Activated CD8-positive, alpha-beta memory T cell treated with anti-CD3 and anti-CD28 coated beads, Interleukin-2, amount 10 ng/mL, durations not matched to agents 7 days and 5 days (primary cell): ENCODE measurements around the gene CNKSR2. TPM values are rescaled to one million over a fixed set of nuclear protein-coding genes. Genes with fewer than 3 reads are reported as not detected.

Source experiments
- ATAC-seq: fragments of 150-1000 bp; cut with Tn5 transposase; one replicate; pipeline ENCODE4 v1.10.0; 2021; ENCODE audit warnings: moderate library complexity
- CTCF ChIA-PET: fragments of 350-600 bp; sonication (Branson Sonifier 250); formaldehyde crosslinking; loops from one replicate; lab custom pipeline; 2021; ENCODE audit warnings: antibody characterized with exemption; lab: Charles Lee
- DNase-seq: peaks from one replicate; pipeline ENCODE4 v3.0.0-alpha.2; 2020
- H3K27ac Mint-ChIP-seq: one replicate; pipeline ENCODE4 v1.8.0; 2021; ENCODE audit warnings: mild to moderate bottlenecking, mixed read lengths
- H3K27me3 Mint-ChIP-seq: one replicate; pipeline ENCODE4 v1.8.0; 2021; ENCODE audit warnings: mixed read lengths
- H3K36me3 Mint-ChIP-seq: one replicate; pipeline ENCODE4 v1.8.0; 2021; ENCODE audit warnings: mild to moderate bottlenecking, mixed read lengths
- H3K4me1 Mint-ChIP-seq: one replicate; pipeline ENCODE4 v1.8.0; 2021; ENCODE audit warnings: mixed read lengths
- H3K4me3 Mint-ChIP-seq: one replicate; pipeline ENCODE4 v1.8.0; 2021; ENCODE audit warnings: mild to moderate bottlenecking, moderate library complexity, mixed read lengths
- H3K9me3 Mint-ChIP-seq: one replicate; pipeline ENCODE4 v1.8.0; 2022; ENCODE audit warnings: low read depth, mixed read lengths
- total RNA-seq, 2 experiments: library from RNA; stranded (reverse); gene quantifications; one replicate each; pipeline ENCODE4 v1.2.3, GENCODE V29; 2021

Gene CNKSR2
- total RNA-seq, 2 experiments from 2014 or later: 6.3 to 6.7 TPM

- Mint-ChIP-seq H3K4me1 (no peaks in the 10 kb centered on the region), H3K27me3 (no peaks in the 10 kb centered on the region), H3K27ac (no peak overlapping the region), H3K36me3 (no peaks in the 10 kb centered on the region), H3K4me3 (no peak overlapping the region), H3K9me3 (no peaks in the 10 kb centered on the region)
- no peak for DNase-seq
- no peak for ATAC-seq
- CTCF ChIA-PET: no interaction called here
Observed at GRCh38 chrX:21398426-21398825, 24.2 kb downstream of the CNKSR2 start.

- ATAC-seq (no peak), DNase-seq (no peak)
- CTCF ChIA-PET: no interaction called here
- no peaks in the 10 kb centered on the region for H3K27me3 Mint-ChIP-seq
- H3K4me1 Mint-ChIP-seq: no peaks in the 10 kb centered on the region
- no peak overlapping the region for H3K27ac Mint-ChIP-seq
- no peaks in the 10 kb centered on the region for H3K9me3 Mint-ChIP-seq
- no peaks in the 10 kb centered on the region for H3K36me3 Mint-ChIP-seq
- no peak overlapping the region for H3K4me3 Mint-ChIP-seq
Observed at GRCh38 chrX:21400408-21401121, 26.3 kb downstream of the CNKSR2 start.

GRCh38 chrX:21408307-21408706 is 34.1 kb downstream of the CNKSR2 start:
- Mint-ChIP-seq H3K27ac (no peak overlapping the region), H3K36me3 (no peaks in the 10 kb centered on the region), H3K27me3 (no peaks in the 10 kb centered on the region), H3K4me1 (no peaks in the 10 kb centered on the region), H3K4me3 (no peak overlapping the region), H3K9me3 (no peaks in the 10 kb centered on the region)
- CTCF ChIA-PET: no interaction called here
- DNase-seq (no peak), ATAC-seq (no peak)

- Mint-ChIP-seq H3K9me3 (no peaks in the 10 kb centered on the region), H3K4me1 (no peaks in the 10 kb centered on the region), H3K4me3 (no peak overlapping the region), H3K27me3 (no peaks in the 10 kb centered on the region), H3K36me3 (no peaks in the 10 kb centered on the region), H3K27ac (no peak overlapping the region)
- DNase-seq (no peak), ATAC-seq (no peak)
- CTCF ChIA-PET: no interaction called here
Observed at GRCh38 chrX:21408788-21409187, 34.6 kb downstream of the CNKSR2 start.

DNA sequence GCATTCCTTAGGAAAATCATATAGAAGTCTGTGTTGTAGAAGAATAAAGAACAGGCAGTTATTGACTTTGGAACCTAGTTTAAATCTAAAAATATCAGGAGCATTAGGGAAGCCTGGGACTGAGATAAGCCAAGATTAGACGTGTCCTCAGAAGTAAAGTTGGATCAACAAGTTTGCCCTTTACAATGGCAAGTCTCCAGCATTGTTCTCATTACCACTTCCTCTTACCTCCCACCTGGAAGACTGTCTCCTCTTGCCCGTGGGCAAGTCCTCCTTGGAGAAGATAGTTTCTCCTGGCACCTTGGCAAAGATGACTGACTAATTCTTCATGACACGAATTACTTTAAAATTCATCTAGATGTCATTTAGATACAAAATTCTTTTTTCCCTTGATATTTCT is 37.8 kb downstream of the CNKSR2 start:
- H3K4me3 Mint-ChIP-seq: no peak overlapping the region
- no peaks in the 10 kb centered on the region for H3K4me1 Mint-ChIP-seq
- H3K27me3 Mint-ChIP-seq: no peaks in the 10 kb centered on the region
- CTCF ChIA-PET: no interaction called here
- H3K9me3 Mint-ChIP-seq: no peaks in the 10 kb centered on the region
- no peak for ATAC-seq
- DNase-seq: no peak
- H3K36me3 Mint-ChIP-seq: no peaks in the 10 kb centered on the region
- H3K27ac Mint-ChIP-seq: no peak overlapping the region

- ATAC-seq (no peak), DNase-seq (no peak)
- Mint-ChIP-seq H3K9me3 (no peaks in the 10 kb centered on the region), H3K36me3 (no peaks in the 10 kb centered on the region), H3K4me1 (no peaks in the 10 kb centered on the region), H3K27ac (no peak overlapping the region), H3K4me3 (no peak overlapping the region), H3K27me3 (no peaks in the 10 kb centered on the region)
- CTCF ChIA-PET: no interaction called here
Observed at GRCh38 chrX:21412883-21413282, 38.7 kb downstream of the CNKSR2 start.

- Mint-ChIP-seq H3K36me3 (peaks cover 5% of the 10 kb centered on the region), H3K4me1 (no peaks in the 10 kb centered on the region), H3K27me3 (no peaks in the 10 kb centered on the region), H3K27ac (no peak overlapping the region), H3K4me3 (no peak overlapping the region), H3K9me3 (no peaks in the 10 kb centered on the region)
- no peak for DNase-seq
- CTCF ChIA-PET: no interaction called here
- no peak for ATAC-seq
Observed at GRCh38 chrX:21427086-21427485, 52.9 kb downstream of the CNKSR2 start.

DNA sequence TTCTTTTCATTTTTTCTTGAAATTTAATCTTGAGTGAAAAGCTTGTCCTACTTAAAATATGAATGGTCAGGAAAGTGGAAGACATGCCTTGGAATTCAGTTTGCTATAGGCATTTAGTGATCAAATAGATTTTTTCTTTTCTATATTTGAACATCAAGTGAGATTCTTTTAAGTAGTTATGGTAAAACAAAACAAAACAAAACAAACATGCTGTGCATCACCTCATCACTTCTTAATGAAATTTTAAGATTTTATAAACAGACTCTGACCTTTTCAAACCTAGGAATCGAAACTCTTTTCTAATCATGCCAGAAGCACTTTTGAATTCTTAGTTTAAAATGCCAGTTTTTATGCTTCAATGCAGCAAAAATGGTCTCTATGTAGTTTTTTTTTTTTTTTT is 62.8 kb downstream of the CNKSR2 start:
- Mint-ChIP-seq H3K4me3 (no peak overlapping the region), H3K27me3 (no peaks in the 10 kb centered on the region)
- ATAC-seq: no peak

DNA sequence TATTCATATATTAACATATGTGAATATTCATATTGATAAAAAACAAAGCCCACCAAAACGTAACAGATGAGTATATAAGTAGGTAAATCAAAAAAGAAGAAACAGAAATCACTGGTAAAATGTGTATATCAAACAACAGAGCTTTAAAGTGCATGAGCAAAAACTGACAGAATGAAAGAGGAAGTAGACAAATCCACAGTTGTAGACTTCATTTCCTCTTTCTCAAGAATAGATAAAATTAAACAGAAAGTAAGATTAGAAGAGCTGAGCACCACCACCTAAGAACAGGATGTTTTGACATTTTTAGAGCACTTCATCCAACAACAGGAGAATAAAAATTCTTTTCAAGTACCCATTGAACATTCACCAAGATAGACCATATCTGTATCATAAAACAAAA is 64.6 kb downstream of the CNKSR2 start:
- CTCF ChIA-PET: no interaction called here
- ATAC-seq (peak; percentile 86), DNase-seq (no peak)
- Mint-ChIP-seq H3K27me3 (no peaks in the 10 kb centered on the region), H3K27ac (peak overlapping the region; percentile 89), H3K36me3 (no peaks in the 10 kb centered on the region), H3K9me3 (no peaks in the 10 kb centered on the region), H3K4me1 (peaks cover 6% of the 10 kb centered on the region), H3K4me3 (peak overlapping the region; percentile 61)

More for the DNA sequence above, 62.8 kb downstream of the CNKSR2 start:
- H3K4me1 Mint-ChIP-seq: peaks cover 6% of the 10 kb centered on the region
- no peak overlapping the region for H3K27ac Mint-ChIP-seq
- no peaks in the 10 kb centered on the region for H3K36me3 Mint-ChIP-seq
- no peak for DNase-seq
- CTCF ChIA-PET: no interaction called here
- no peaks in the 10 kb centered on the region for H3K9me3 Mint-ChIP-seq

DNA sequence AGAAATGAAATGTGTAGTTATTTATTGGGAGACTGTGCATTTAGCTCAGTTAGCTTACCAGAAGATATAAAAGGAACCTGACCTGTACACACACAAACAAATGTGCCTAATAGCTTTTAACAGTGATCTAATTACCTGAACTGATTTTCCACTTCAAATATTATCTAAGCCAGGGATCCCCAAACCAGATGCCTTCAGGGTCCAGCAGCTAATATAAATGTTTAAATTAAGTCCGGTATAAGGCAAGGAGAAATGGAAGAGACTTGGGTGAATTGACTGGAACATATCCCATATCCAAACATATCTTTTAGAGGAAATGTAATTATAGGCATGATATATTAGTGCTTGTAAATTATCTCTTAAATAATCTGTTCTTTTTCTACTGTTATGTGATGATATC is 66.7 kb downstream of the CNKSR2 start:
- Mint-ChIP-seq H3K4me3 (no peak overlapping the region), H3K9me3 (no peaks in the 10 kb centered on the region), H3K27me3 (no peaks in the 10 kb centered on the region), H3K36me3 (no peaks in the 10 kb centered on the region), H3K4me1 (peaks cover 6% of the 10 kb centered on the region), H3K27ac (no peak overlapping the region)
- ATAC-seq: no peak
- no peak for DNase-seq
- CTCF ChIA-PET: no interaction called here

DNA sequence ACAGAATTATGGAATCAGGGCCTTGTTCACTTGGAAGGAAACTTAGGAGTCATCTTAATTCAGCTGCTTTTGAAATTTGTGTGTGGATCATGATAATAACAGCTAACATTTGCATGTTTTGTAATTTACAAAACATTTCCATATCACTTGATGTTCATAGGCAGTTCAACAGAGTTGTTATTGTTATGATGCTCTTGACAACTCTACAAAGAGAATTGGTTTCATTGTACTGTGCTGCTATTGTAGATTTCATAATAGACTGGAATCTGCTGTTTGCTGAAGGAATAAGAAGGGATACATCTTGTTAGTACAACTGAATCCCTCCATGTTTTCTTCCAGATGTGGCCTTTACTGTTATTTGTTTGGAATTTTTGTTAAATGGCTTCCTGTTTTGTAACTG is 83.5 kb downstream of the CNKSR2 start:
- H3K27me3 Mint-ChIP-seq: no peaks in the 10 kb centered on the region
- no peak for ATAC-seq
- CTCF ChIA-PET: no interaction called here

GRCh38 chrX:21469071-21469470 is 94.9 kb downstream of the CNKSR2 start:
- CTCF ChIA-PET: no interaction called here
- H3K4me3 Mint-ChIP-seq: no peak overlapping the region
- no peak for DNase-seq
- no peaks in the 10 kb centered on the region for H3K4me1 Mint-ChIP-seq
- H3K36me3 Mint-ChIP-seq: no peaks in the 10 kb centered on the region
- H3K9me3 Mint-ChIP-seq: no peaks in the 10 kb centered on the region
- ATAC-seq: no peak
- no peaks in the 10 kb centered on the region for H3K27me3 Mint-ChIP-seq
- no peak overlapping the region for H3K27ac Mint-ChIP-seq

More for the DNA sequence above, 83.5 kb downstream of the CNKSR2 start:
- H3K4me3 Mint-ChIP-seq: no peak overlapping the region
- no peaks in the 10 kb centered on the region for H3K4me1 Mint-ChIP-seq
- DNase-seq: no peak
- H3K9me3 Mint-ChIP-seq: no peaks in the 10 kb centered on the region
- no peak overlapping the region for H3K27ac Mint-ChIP-seq
- no peaks in the 10 kb centered on the region for H3K36me3 Mint-ChIP-seq

DNA sequence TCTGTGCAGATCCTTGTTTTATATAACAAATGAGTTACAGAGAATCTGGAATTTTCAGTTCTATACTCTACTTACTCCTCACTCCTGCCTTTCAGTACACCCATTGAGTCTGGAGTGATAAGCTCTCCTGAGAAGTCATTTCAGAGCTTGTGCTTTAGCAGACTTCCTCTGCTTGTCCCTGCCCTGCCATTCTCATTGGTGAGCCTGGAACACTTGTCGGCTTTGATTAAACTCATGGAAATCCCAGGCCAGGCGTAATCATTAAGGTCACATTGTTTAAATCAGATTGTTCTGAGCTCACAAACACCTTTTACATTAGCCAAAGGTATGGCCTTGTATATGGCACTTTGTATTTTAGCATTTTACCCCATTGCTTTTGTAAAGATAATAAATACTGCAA is 102.7 kb downstream of the CNKSR2 start:
- CTCF ChIA-PET: no interaction called here
- H3K36me3 Mint-ChIP-seq: no peaks in the 10 kb centered on the region

GRCh38 chrX:21479695-21480270 is 105.6 kb downstream of the CNKSR2 start:
- Mint-ChIP-seq H3K4me3 (no peak overlapping the region), H3K9me3 (no peaks in the 10 kb centered on the region), H3K27ac (no peak overlapping the region), H3K4me1 (no peaks in the 10 kb centered on the region), H3K27me3 (no peaks in the 10 kb centered on the region), H3K36me3 (no peaks in the 10 kb centered on the region)
- DNase-seq: no peak
- ATAC-seq: peak; percentile 68
- CTCF ChIA-PET: no interaction called here

More for the DNA sequence above, 102.7 kb downstream of the CNKSR2 start:
- ATAC-seq (no peak), DNase-seq (no peak)
- H3K4me1 Mint-ChIP-seq: no peaks in the 10 kb centered on the region
- H3K4me3 Mint-ChIP-seq: no peak overlapping the region
- H3K27ac Mint-ChIP-seq: no peak overlapping the region
- no peaks in the 10 kb centered on the region for H3K27me3 Mint-ChIP-seq
- H3K9me3 Mint-ChIP-seq: no peaks in the 10 kb centered on the region
